GM13977 (cell line): Measurements from ENCODE around the gene GMDS.

Experiments used
- DNase-seq: peaks from one replicate; pipeline ENCODE4 v3.0.0; 2012; ENCODE audit warnings: low spot score
- CTCF ChIP-seq: IDR thresholded peaks from 2 replicates; pipeline ENCODE4 v1.5.1; 2012; ENCODE audit warnings: mild to moderate bottlenecking, control low read depth; ENCODE audit not compliant: insufficient read depth; ENCODE audit errors: extremely low read depth, missing control alignments
- in situ Hi-C: fragments of 300-500 bp; cut with MboI; formaldehyde crosslinking; loops from one replicate; pipeline ENCODE4 v1.12.0; 2022; ENCODE audit warnings: low sequenced_read_pairs, low pct_unique_long_range_greater_than_20kb, mixed read lengths, inconsistent platforms; ENCODE audit not compliant: unreplicated experiment

Gene GMDS

GRCh38 chr6:1627827-1628560 is 617.4 kb downstream of the GMDS start:
- no peak for TF ChIP-seq CTCF
- in situ Hi-C loops = no loop called here
- DNase-seq = no peak

- no peak for TF ChIP-seq CTCF
- in situ Hi-C loops = no loop called here
- DNase-seq = no peak
These were observed 618.9 kb downstream of the GMDS start for GRCh38 chr6:1626481-1626880.

GRCh38 chr6:1625794-1626435 is 619.5 kb downstream of the GMDS start:
- TF ChIP-seq CTCF = no peak
- DNase-seq = no peak
- in situ Hi-C loops = no loop called here

- DNase-seq = peak; percentile 44
- TF ChIP-seq CTCF = no peak
- in situ Hi-C loops = loop anchor here (25.0 kb wide), 1 partner anchor 487 kb away; no protein-coding TSS in a partner anchor
These were observed 620.3 kb downstream of the GMDS start for GRCh38 chr6:1624851-1625781.

GRCh38 chr6:1624058-1624850 is 621.2 kb downstream of the GMDS start:
- no peak for TF ChIP-seq CTCF
- DNase-seq = peak; percentile 76
- in situ Hi-C loops = loop anchor here (25.0 kb wide), 1 partner anchor 488 kb away; no protein-coding TSS in a partner anchor

- no peak for DNase-seq
- TF ChIP-seq CTCF = no peak
- in situ Hi-C loops = loop anchor here (25.0 kb wide), 1 partner anchor 489 kb away; no protein-coding TSS in a partner anchor
These were observed 621.7 kb downstream of the GMDS start for GRCh38 chr6:1623769-1624057.
